NCI-H1436 treated with DMSO at 0.1 percent for 48 hours (cell line): ENCODE data around the gene CATSPERE.
"Not testable (repeated sequence)": the region's sequence is repeated elsewhere in the genome, so short reads cannot be mapped to it uniquely, and the experiment has no call there.

Experiments used
- DNase-seq: peaks from one replicate; lab custom pipeline; 2025; lab: John Stamatoyannopoulos, UW

CATSPERE gene

GRCh38 chr1:244449936-244450508 is 11.1 kb upstream of the CATSPERE start:
- DNase-seq: no peak

- no peak for DNase-seq
Measured at GRCh38 chr1:244450597-244451538, 10.2 kb upstream of the CATSPERE start.

- DNase-seq: no peak
Measured at GRCh38 chr1:244451539-244451950, 9.5 kb upstream of the CATSPERE start, which contains the start of gene ADSS2. ADSS2 (minus strand) TSS chr1:244451909; CDS start chr1:244451817, 92 bp downstream.

- peak; percentile 99 for DNase-seq
Measured at GRCh38 chr1:244451951-244452795, 8.9 kb upstream of the CATSPERE start.

GRCh38 chr1:244454412-244454811 is 6.7 kb upstream of the CATSPERE start:
- no peak for DNase-seq

GRCh38 chr1:244456586-244456985 is 4.5 kb upstream of the CATSPERE start:
- DNase-seq: no peak

GRCh38 chr1:244458781-244459180 is 2.3 kb upstream of the CATSPERE start:
- DNase-seq: no peak

GRCh38 chr1:244460197-244460596 is 876 bp upstream of the CATSPERE start:
- no peak for DNase-seq

- DNase-seq: no peak
Measured at GRCh38 chr1:244466724-244467123, 5.7 kb downstream of the CATSPERE start.

GRCh38 chr1:244473059-244473605 is 12.1 kb downstream of the CATSPERE start:
- DNase-seq: no peak

- not testable (repeated sequence) for DNase-seq
Measured at GRCh38 chr1:244484971-244485370, 23.9 kb downstream of the CATSPERE start.

GRCh38 chr1:244494653-244495052 is 33.6 kb downstream of the CATSPERE start:
- no peak for DNase-seq

- DNase-seq: no peak
Measured at GRCh38 chr1:244496186-244496585, 35.1 kb downstream of the CATSPERE start.

GRCh38 chr1:244497805-244498204 is 36.7 kb downstream of the CATSPERE start:
- no peak for DNase-seq

GRCh38 chr1:244499484-244499883 is 38.4 kb downstream of the CATSPERE start:
- not testable (repeated sequence) for DNase-seq

- not testable (repeated sequence) for DNase-seq
Measured at GRCh38 chr1:244500515-244500914, 39.4 kb downstream of the CATSPERE start.

- DNase-seq: no peak
Measured at GRCh38 chr1:244502630-244503029, 41.6 kb downstream of the CATSPERE start.

- DNase-seq: no peak
Measured at GRCh38 chr1:244513493-244513892, 52.4 kb downstream of the CATSPERE start.

- DNase-seq: no peak
Measured at GRCh38 chr1:244515680-244516079, 54.6 kb downstream of the CATSPERE start.

- DNase-seq: no peak
Measured at GRCh38 chr1:244536316-244536715, 75.2 kb downstream of the CATSPERE start.

GRCh38 chr1:244545511-244545910 is 84.4 kb downstream of the CATSPERE start:
- no peak for DNase-seq

GRCh38 chr1:244548558-244549115 is 87.6 kb downstream of the CATSPERE start:
- no peak for DNase-seq
